CD14-positive monocyte (primary cell): ENCODE results near the gene WDR89. TPM values are rescaled to one million over a fixed set of nuclear protein-coding genes. Genes with fewer than 3 reads are reported as not detected.

Experiments
- DNase-seq, 3 donors: peaks; one replicate each; pipeline ENCODE4 v3.0.0-alpha.2; 2011 to 2022
- H2AFZ ChIP-seq: 2 replicates; pipeline ENCODE4 v1.6.0; 2012; ENCODE audit warnings: mild to moderate bottlenecking, low read depth, low read length, inconsistent platforms; ENCODE audit not compliant: insufficient read depth, poor library complexity, severe bottlenecking
- H3K27ac ChIP-seq, 2 donors: 1 replicate in 1 of 2; 2 replicates in 1 of 2; pipeline ENCODE4 v1.5.1; 2012 to 2013; ENCODE audit warnings: low read length in 2 of 2, control low read depth in 1 of 2, inconsistent platforms in 1 of 2, low read depth in 1 of 2, mild to moderate bottlenecking in 1 of 2
- H3K27me3 ChIP-seq, 2 donors: one replicate each; pipeline versions ENCODE4 v1.6.0 to v1.6.1; 2011 to 2013; ENCODE audit warnings: low read length in 2 of 2; ENCODE audit not compliant: control insufficient read depth in 2 of 2, insufficient read depth in 2 of 2
- H3K36me3 ChIP-seq, 2 donors: replicated peaks in 1 of 2; 1 replicate in 1 of 2; 2 replicates in 1 of 2; pipeline versions ENCODE4 v1.5.1 to v1.6.1; 2012 to 2013; ENCODE audit warnings: low read length in 2 of 2, control low read depth in 1 of 2, inconsistent platforms in 1 of 2, mild to moderate bottlenecking in 1 of 2; ENCODE audit not compliant: insufficient read depth in 2 of 2, control insufficient read depth in 1 of 2
- H3K4me1 ChIP-seq, 2 donors: 1 replicate in 1 of 2; 2 replicates in 1 of 2; pipeline versions ENCODE4 v1.5.1 to v1.6.1; 2012 to 2013; ENCODE audit warnings: low read length in 2 of 2, control low read depth in 1 of 2, inconsistent platforms in 1 of 2, mild to moderate bottlenecking in 1 of 2, moderate library complexity in 1 of 2; ENCODE audit not compliant: insufficient read depth in 2 of 2, control insufficient read depth in 1 of 2
- H3K4me2 ChIP-seq: replicated peaks from 2 replicates; pipeline ENCODE3; 2012; ENCODE audit warnings: low read length, moderate library complexity, mild to moderate bottlenecking; ENCODE audit not compliant: poor library complexity, severe bottlenecking; ENCODE audit errors: extremely low read depth
- H3K4me3 ChIP-seq, 3 experiments: fragments of 200-600 bp in 1 of 3; sonication (generic) in 1 of 3; replicated peaks in 1 of 3; 1 replicate in 2 of 3; 2 replicates in 1 of 3; pipeline ENCODE4 v1.5.1; 2011 to 2013; ENCODE audit warnings: low read length in 3 of 3, mild to moderate bottlenecking in 3 of 3, control low read depth in 2 of 3, low read depth in 2 of 3, inconsistent platforms in 1 of 3, moderate library complexity in 1 of 3
- H3K79me2 ChIP-seq: 2 replicates; pipeline ENCODE4 v1.6.0; 2012; ENCODE audit warnings: mild to moderate bottlenecking, control low read depth, inconsistent platforms, low read length, moderate library complexity; ENCODE audit not compliant: insufficient read depth
- H3K9ac ChIP-seq: 2 replicates; pipeline ENCODE4 v1.6.0; 2017; ENCODE audit warnings: low read length, mild to moderate bottlenecking; ENCODE audit not compliant: insufficient read depth, poor library complexity, severe bottlenecking
- H3K9me3 ChIP-seq, 2 donors: replicated peaks in 1 of 2; 1 replicate in 1 of 2; 2 replicates in 1 of 2; pipeline versions ENCODE4 v1.5.1 to v1.6.1; 2012 to 2013; ENCODE audit warnings: low read length in 2 of 2, control low read depth in 1 of 2; ENCODE audit not compliant: control insufficient read depth in 1 of 2, insufficient read depth in 1 of 2
- H4K20me1 ChIP-seq: 2 replicates; pipeline ENCODE4 v1.6.0; 2012; ENCODE audit warnings: mild to moderate bottlenecking, low read length, control low read depth, moderate library complexity; ENCODE audit not compliant: insufficient read depth
- H3K27ac Mint-ChIP-seq, 7 donors: one replicate each; pipeline ENCODE4 v1.8.0; 2020; ENCODE audit warnings: mild to moderate bottlenecking in 7 of 7, mixed read lengths in 7 of 7, moderate library complexity in 6 of 7, inconsistent platforms in 2 of 7
- H3K27me3 Mint-ChIP-seq, 3 donors: one replicate each; pipeline ENCODE4 v1.8.0; 2021 to 2022; ENCODE audit warnings: low read depth in 3 of 3, mild to moderate bottlenecking in 3 of 3, mixed read lengths in 3 of 3, moderate library complexity in 3 of 3, inconsistent platforms in 1 of 3
- H3K36me3 Mint-ChIP-seq, 2 donors: one replicate each; pipeline ENCODE4 v1.8.0; 2020; ENCODE audit warnings: mixed read lengths in 2 of 2, inconsistent platforms in 1 of 2, mild to moderate bottlenecking in 1 of 2
- H3K4me1 Mint-ChIP-seq: one replicate; pipeline ENCODE4 v1.8.0; 2020; ENCODE audit warnings: mild to moderate bottlenecking, mixed read lengths
- H3K4me3 Mint-ChIP-seq, 2 donors: one replicate each; pipeline ENCODE4 v1.8.0; 2020; ENCODE audit warnings: mild to moderate bottlenecking in 2 of 2, mixed read lengths in 2 of 2, moderate library complexity in 1 of 2
- H3K9me3 Mint-ChIP-seq, 7 donors: one replicate each; pipeline ENCODE4 v1.8.0; 2020 to 2022; ENCODE audit warnings: mixed read lengths in 7 of 7, mild to moderate bottlenecking in 6 of 7, moderate library complexity in 6 of 7, inconsistent platforms in 2 of 7
- WGBS: methylation state at CpG from one replicate; pipeline ENCODE4 v1.1.5; 2013; ENCODE audit warnings: missing lambda C conversion rate; ENCODE audit not compliant: insufficient coverage; 5-methylcytosine and 5-hydroxymethylcytosine counted together
- intact Hi-C, 2 donors: fragments of 100-400 bp; cut with micrococcal nuclease; formaldehyde crosslinking; loops; one replicate each; pipeline versions ENCODE4 v1.15.0 to v1.15.1; 2023
- polyA plus RNA-seq, 3 donors: library from polyadenylated mRNA; depleted of rRNA in 1 of 3; unstranded in 2 of 3; stranded (reverse) in 1 of 3; fragments of 300-500 nt in 2 of 3; fragments of >200 nt in 1 of 3; fragmentation: Illumina TruSeq in 2 of 3; gene quantifications; 1 replicate in 2 of 3; 2 replicates in 1 of 3; pipeline ENCODE4 v1.2.3, GENCODE V29; 2012 to 2021
- TF ChIP-seq, protein P1 (sequence below): fragments of 200-600 bp; IDR thresholded peaks from one replicate; pipeline ENCODE4 v1.8.0; 2022; ENCODE audit warnings: antibody characterized with exemption, mild to moderate bottlenecking

Gene WDR89
- polyA plus RNA-seq, 3 donors = 2.1 to 3.6 (median 2.2) TPM

DNA sequence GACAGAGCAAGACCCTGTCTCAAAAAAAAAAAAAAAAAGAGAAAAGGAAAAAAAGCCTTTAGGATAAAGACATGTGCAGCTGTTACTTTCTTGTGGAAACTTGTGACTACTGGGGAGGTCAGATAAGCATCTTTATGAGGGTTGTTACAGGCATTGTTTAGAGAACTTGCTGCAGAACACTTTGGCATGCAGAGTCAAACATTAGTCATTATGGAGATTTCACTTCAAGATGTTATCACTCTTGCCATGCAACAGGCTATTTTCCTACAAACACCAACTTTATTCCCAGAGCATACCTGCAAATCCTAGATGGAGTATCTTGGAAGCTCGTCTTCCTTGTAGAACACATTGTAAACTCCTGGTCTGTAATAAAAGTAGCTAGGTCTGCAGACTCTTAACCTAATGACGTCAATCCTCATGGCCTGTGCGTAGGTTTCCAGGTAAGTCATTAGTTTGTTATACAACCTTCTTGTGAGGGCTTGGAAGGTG lies 36.3 kb upstream of the WDR89 start:
- H3K4me1 Mint-ChIP-seq = no peaks in the 10 kb centered on the region
- H3K9me3 Mint-ChIP-seq = peaks cover 0 to 4% (median 1%) of the 10 kb centered on the region in 7 donors
- Histone ChIP-seq H4K20me1 (no peaks in the 10 kb centered on the region), H3K36me3 (no peaks in the 10 kb centered on the region), H3K4me3 (no peak overlapping the region), H3K4me1 (no peaks in the 10 kb centered on the region), H3K27me3 (no peaks in the 10 kb centered on the region), H3K4me2 (no peak overlapping the region), H3K27ac (no peak overlapping the region), H3K79me2 (no peaks in the 10 kb centered on the region), H3K9me3 (no peaks in the 10 kb centered on the region), H2AFZ (no peak overlapping the region), H3K9ac (no peak overlapping the region)
- H3K36me3 Mint-ChIP-seq = peaks cover 3 to 5% of the 10 kb centered on the region in 2 donors
- intact Hi-C loops = no loop called here
- no peak overlapping the region for H3K4me3 Mint-ChIP-seq
- WGBS = no CpG with 5 or more reads among the region's 3 CpGs
- DNase-seq = no peak
- TF ChIP-seq, protein P1, sequence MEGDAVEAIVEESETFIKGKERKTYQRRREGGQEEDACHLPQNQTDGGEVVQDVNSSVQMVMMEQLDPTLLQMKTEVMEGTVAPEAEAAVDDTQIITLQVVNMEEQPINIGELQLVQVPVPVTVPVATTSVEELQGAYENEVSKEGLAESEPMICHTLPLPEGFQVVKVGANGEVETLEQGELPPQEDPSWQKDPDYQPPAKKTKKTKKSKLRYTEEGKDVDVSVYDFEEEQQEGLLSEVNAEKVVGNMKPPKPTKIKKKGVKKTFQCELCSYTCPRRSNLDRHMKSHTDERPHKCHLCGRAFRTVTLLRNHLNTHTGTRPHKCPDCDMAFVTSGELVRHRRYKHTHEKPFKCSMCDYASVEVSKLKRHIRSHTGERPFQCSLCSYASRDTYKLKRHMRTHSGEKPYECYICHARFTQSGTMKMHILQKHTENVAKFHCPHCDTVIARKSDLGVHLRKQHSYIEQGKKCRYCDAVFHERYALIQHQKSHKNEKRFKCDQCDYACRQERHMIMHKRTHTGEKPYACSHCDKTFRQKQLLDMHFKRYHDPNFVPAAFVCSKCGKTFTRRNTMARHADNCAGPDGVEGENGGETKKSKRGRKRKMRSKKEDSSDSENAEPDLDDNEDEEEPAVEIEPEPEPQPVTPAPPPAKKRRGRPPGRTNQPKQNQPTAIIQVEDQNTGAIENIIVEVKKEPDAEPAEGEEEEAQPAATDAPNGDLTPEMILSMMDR = no peak
- no peak overlapping the region for H3K27ac Mint-ChIP-seq
- peaks cover 0 to 3% (median 0%) of the 10 kb centered on the region in 3 donors for H3K27me3 Mint-ChIP-seq

DNA sequence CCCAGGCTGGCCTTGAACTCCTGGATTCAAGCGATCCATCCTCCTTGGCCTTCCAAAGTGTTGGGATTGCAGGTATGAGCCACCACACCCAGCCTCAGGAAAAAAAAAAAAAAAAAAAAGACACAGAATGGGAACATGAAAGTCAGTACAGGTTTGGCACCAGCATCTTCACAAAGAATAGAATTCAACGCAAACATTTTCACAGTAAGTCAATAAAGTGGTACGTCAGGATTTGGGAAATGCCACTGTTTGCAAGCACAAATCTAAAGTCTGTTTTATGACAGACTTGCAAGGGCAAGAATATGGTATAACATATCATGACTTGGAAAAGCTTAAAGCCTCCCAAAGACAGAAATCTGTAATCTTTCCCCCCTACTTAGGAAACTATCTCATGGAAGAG lies 34.9 kb upstream of the WDR89 start:
- H3K27me3 ChIP-seq = no peaks in the 10 kb centered on the region
- no peak for DNase-seq
- no peak overlapping the region for H3K27ac ChIP-seq
- Mint-ChIP-seq H3K27ac (no peak overlapping the region), H3K9me3 (peaks cover 0 to 4% (median 1%) of the 10 kb centered on the region in 7 donors), H3K36me3 (peaks cover 3% of the 10 kb centered on the region in 2 donors), H3K4me3 (no peak overlapping the region), H3K27me3 (peaks cover 0 to 3% (median 0%) of the 10 kb centered on the region in 3 donors), H3K4me1 (no peaks in the 10 kb centered on the region)
- H3K79me2 ChIP-seq = no peaks in the 10 kb centered on the region
- H3K36me3 ChIP-seq = no peaks in the 10 kb centered on the region
- no peak overlapping the region for H3K4me2 ChIP-seq
- WGBS = 100% methylated on average over 1 of the region's 3 CpGs
- H2AFZ ChIP-seq = no peak overlapping the region
- no peak overlapping the region for H3K9ac ChIP-seq
- TF ChIP-seq, protein P1 = no peak
- no peaks in the 10 kb centered on the region for H4K20me1 ChIP-seq
- H3K9me3 ChIP-seq = no peaks in the 10 kb centered on the region
- intact Hi-C loops = no loop called here
- no peak overlapping the region for H3K4me3 ChIP-seq
- H3K4me1 ChIP-seq = no peaks in the 10 kb centered on the region
